Measurements from ENCODE around the gene FRS3. TPM values are rescaled to one million over a fixed set of nuclear protein-coding genes. Genes with fewer than 3 reads are reported as not detected.
A peak's percentile ranks its signal among the peaks of the same experiment; 100 is the strongest.

Gene FRS3
- total RNA-seq, 1 donor, result 1.8 TPM

GRCh38 chr6:41757271-41757670 lies 22.4 kb downstream of the FRS3 start:
- Histone ChIP-seq H3K27me3 (ENCODE audit: insufficient read depth, low read length) (peaks cover 18% of the 10 kb centered on the region), H4K20me1 (ENCODE audit: insufficient read depth, low read length) (no peaks in the 10 kb centered on the region), H3K4me1 (ENCODE audit: insufficient read depth, low read length) (no peaks in the 10 kb centered on the region), H2AFZ (ENCODE audit: low read length) (no peak overlapping the region), H3K4me2 (ENCODE audit: insufficient read depth, low read length) (no peak overlapping the region), H3K9me3 (ENCODE audit: low read depth, low read length) (no peaks in the 10 kb centered on the region), H3K36me3 (ENCODE audit: insufficient read depth, low read length) (no peaks in the 10 kb centered on the region), H3K27ac (ENCODE audit: low read depth, low read length) (no peak overlapping the region), H3K4me3 (ENCODE audit: insufficient read depth, low read length) (no peak overlapping the region), H3K79me2 (ENCODE audit: insufficient read depth, low read length) (no peaks in the 10 kb centered on the region)
- no peak for DNase-seq (ENCODE audit: insufficient read length, low spot score, missing footprints)
- no peak for TF ChIP-seq CTCF (IDR thresholded peaks at IDR 0.05; ENCODE audit: extremely low read depth, low read depth, low read length)

- no peaks in the 10 kb centered on the region for H3K79me2 ChIP-seq (ENCODE audit: insufficient read depth, low read length)
- H2AFZ ChIP-seq (ENCODE audit: low read length), result no peak overlapping the region
- no peak for TF ChIP-seq CTCF (IDR thresholded peaks at IDR 0.05; ENCODE audit: extremely low read depth, low read depth, low read length)
- no peaks in the 10 kb centered on the region for H3K9me3 ChIP-seq (ENCODE audit: low read depth, low read length)
- H4K20me1 ChIP-seq (ENCODE audit: insufficient read depth, low read length), result no peaks in the 10 kb centered on the region
- DNase-seq (ENCODE audit: insufficient read length, low spot score, missing footprints), result no peak
- no peak overlapping the region for H3K27ac ChIP-seq (ENCODE audit: low read depth, low read length)
- no peaks in the 10 kb centered on the region for H3K4me1 ChIP-seq (ENCODE audit: insufficient read depth, low read length)
- peaks cover 18% of the 10 kb centered on the region for H3K27me3 ChIP-seq (ENCODE audit: insufficient read depth, low read length)
- no peak overlapping the region for H3K4me2 ChIP-seq (ENCODE audit: insufficient read depth, low read length)
- no peak overlapping the region for H3K4me3 ChIP-seq (ENCODE audit: insufficient read depth, low read length)
- no peaks in the 10 kb centered on the region for H3K36me3 ChIP-seq (ENCODE audit: insufficient read depth, low read length)
Observed at GRCh38 chr6:41756354-41756753, 23.3 kb downstream of the FRS3 start.

- DNase-seq (ENCODE audit: insufficient read length, low spot score, missing footprints), result peak; percentile 72
- Histone ChIP-seq H4K20me1 (ENCODE audit: insufficient read depth, low read length) (no peaks in the 10 kb centered on the region), H2AFZ (ENCODE audit: low read length) (no peak overlapping the region), H3K4me3 (ENCODE audit: insufficient read depth, low read length) (no peak overlapping the region), H3K4me1 (ENCODE audit: insufficient read depth, low read length) (no peaks in the 10 kb centered on the region), H3K4me2 (ENCODE audit: insufficient read depth, low read length) (no peak overlapping the region), H3K27ac (ENCODE audit: low read depth, low read length) (no peak overlapping the region), H3K27me3 (ENCODE audit: insufficient read depth, low read length) (peaks cover 18% of the 10 kb centered on the region), H3K79me2 (ENCODE audit: insufficient read depth, low read length) (no peaks in the 10 kb centered on the region), H3K36me3 (ENCODE audit: insufficient read depth, low read length) (no peaks in the 10 kb centered on the region), H3K9me3 (ENCODE audit: low read depth, low read length) (no peaks in the 10 kb centered on the region)
- no peak for TF ChIP-seq CTCF (IDR thresholded peaks at IDR 0.05; ENCODE audit: extremely low read depth, low read depth, low read length)
Observed at GRCh38 chr6:41755895-41756294, 23.8 kb downstream of the FRS3 start.

- H3K4me2 ChIP-seq (ENCODE audit: insufficient read depth, low read length), result no peak overlapping the region
- H2AFZ ChIP-seq (ENCODE audit: low read length), result no peak overlapping the region
- no peaks in the 10 kb centered on the region for H3K79me2 ChIP-seq (ENCODE audit: insufficient read depth, low read length)
- H4K20me1 ChIP-seq (ENCODE audit: insufficient read depth, low read length), result no peaks in the 10 kb centered on the region
- no peak for TF ChIP-seq CTCF (IDR thresholded peaks at IDR 0.05; ENCODE audit: extremely low read depth, low read depth, low read length)
- H3K36me3 ChIP-seq (ENCODE audit: insufficient read depth, low read length), result no peaks in the 10 kb centered on the region
- H3K4me1 ChIP-seq (ENCODE audit: insufficient read depth, low read length), result no peaks in the 10 kb centered on the region
- H3K27me3 ChIP-seq (ENCODE audit: insufficient read depth, low read length), result peaks cover 14% of the 10 kb centered on the region
- no peak overlapping the region for H3K4me3 ChIP-seq (ENCODE audit: insufficient read depth, low read length)
- H3K27ac ChIP-seq (ENCODE audit: low read depth, low read length), result no peak overlapping the region
- no peaks in the 10 kb centered on the region for H3K9me3 ChIP-seq (ENCODE audit: low read depth, low read length)
- no peak for DNase-seq (ENCODE audit: insufficient read length, low spot score, missing footprints)
Observed at GRCh38 chr6:41750374-41750773, 29.3 kb downstream of the FRS3 start.
